Adipocyte (in vitro differentiated cells): ENCODE measurements around the gene F2R.

ENCODE experiments used
- DNase-seq: peaks from one replicate; pipeline ENCODE4 v3.0.0-alpha.2; 2015; ENCODE audit warnings: low read depth
- H3K27me3 ChIP-seq: replicated peaks from 2 replicates; pipeline ENCODE4 v1.7.0; 2013; ENCODE audit warnings: mild to moderate bottlenecking, low read length, moderate library complexity; ENCODE audit not compliant: control insufficient read depth, insufficient read depth
- H3K36me3 ChIP-seq: 2 replicates; pipeline ENCODE4 v1.7.0; 2013; ENCODE audit warnings: low read length, mild to moderate bottlenecking, moderate library complexity; ENCODE audit not compliant: control insufficient read depth, insufficient read depth, severe bottlenecking
- H3K4me1 ChIP-seq: 2 replicates; pipeline ENCODE4 v1.7.0; 2013; ENCODE audit warnings: mild to moderate bottlenecking, low read length, moderate library complexity; ENCODE audit not compliant: control insufficient read depth, insufficient read depth
- H3K4me3 ChIP-seq: 2 replicates; pipeline ENCODE4 v1.7.0; 2013; ENCODE audit warnings: mild to moderate bottlenecking, low read length, moderate library complexity
- H3K9ac ChIP-seq: 2 replicates; pipeline ENCODE4 v1.7.0; 2013; ENCODE audit warnings: mild to moderate bottlenecking, low read length, moderate library complexity
- H3K9me3 ChIP-seq: 2 replicates; pipeline ENCODE4 v1.7.0; 2013; ENCODE audit warnings: mild to moderate bottlenecking, low read length, moderate library complexity; ENCODE audit not compliant: control insufficient read depth

F2R gene

GRCh38 chr5:76705574-76705973 lies 10.4 kb upstream of the F2R start:
- H3K9me3 ChIP-seq: no peaks in the 10 kb centered on the region
- DNase-seq: no peak
- no peak overlapping the region for H3K4me3 ChIP-seq
- H3K36me3 ChIP-seq: no peaks in the 10 kb centered on the region
- peaks cover 33% of the 10 kb centered on the region for H3K4me1 ChIP-seq
- H3K27me3 ChIP-seq: peaks cover 14% of the 10 kb centered on the region
- H3K9ac ChIP-seq: no peak overlapping the region

GRCh38 chr5:76709762-76710161 lies 6.2 kb upstream of the F2R start:
- Histone ChIP-seq H3K4me1 (peaks cover 26% of the 10 kb centered on the region), H3K36me3 (no peaks in the 10 kb centered on the region), H3K4me3 (no peak overlapping the region), H3K9ac (peak overlapping the region; percentile 9), H3K27me3 (peaks cover 14% of the 10 kb centered on the region), H3K9me3 (no peaks in the 10 kb centered on the region)
- DNase-seq: peak; percentile 71

GRCh38 chr5:76710991-76711390 lies 4.9 kb upstream of the F2R start:
- Histone ChIP-seq H3K4me1 (peaks cover 28% of the 10 kb centered on the region), H3K36me3 (no peaks in the 10 kb centered on the region), H3K4me3 (no peak overlapping the region), H3K9ac (no peak overlapping the region), H3K27me3 (peaks cover 14% of the 10 kb centered on the region), H3K9me3 (no peaks in the 10 kb centered on the region)
- DNase-seq: no peak

- H3K4me1 ChIP-seq: peaks cover 15% of the 10 kb centered on the region
- DNase-seq: no peak
- H3K4me3 ChIP-seq: peak overlapping the region; percentile 89
Measured at GRCh38 chr5:76714751-76715485, 1.0 kb upstream of the F2R start.

GRCh38 chr5:76715486-76715735 lies 515 bp upstream of the F2R start:
- Histone ChIP-seq H3K27me3 (no peaks in the 10 kb centered on the region), H3K9ac (peak overlapping the region; percentile 88), H3K9me3 (no peaks in the 10 kb centered on the region), H3K4me1 (peaks cover 10% of the 10 kb centered on the region), H3K36me3 (no peaks in the 10 kb centered on the region), H3K4me3 (peak overlapping the region; percentile 89)
- no peak for DNase-seq

More at GRCh38 chr5:76714751-76715485, 1.0 kb upstream of the F2R start:
- H3K9ac ChIP-seq: peak overlapping the region; percentile 88
- H3K36me3 ChIP-seq: no peaks in the 10 kb centered on the region
- no peaks in the 10 kb centered on the region for H3K9me3 ChIP-seq
- no peaks in the 10 kb centered on the region for H3K27me3 ChIP-seq

GRCh38 chr5:76716456-76717157 lies 681 bp downstream of the F2R start:
- Histone ChIP-seq H3K36me3 (no peaks in the 10 kb centered on the region), H3K9me3 (no peaks in the 10 kb centered on the region), H3K4me1 (peaks cover 5% of the 10 kb centered on the region), H3K4me3 (peak overlapping the region; percentile 89), H3K27me3 (no peaks in the 10 kb centered on the region), H3K9ac (peak overlapping the region; percentile 88)
- DNase-seq: peak; percentile 42

- H3K36me3 ChIP-seq: no peaks in the 10 kb centered on the region
- H3K4me3 ChIP-seq: peak overlapping the region; percentile 89
- peaks cover 5% of the 10 kb centered on the region for H3K4me1 ChIP-seq
- no peaks in the 10 kb centered on the region for H3K9me3 ChIP-seq
- peak overlapping the region; percentile 88 for H3K9ac ChIP-seq
- no peak for DNase-seq
- no peaks in the 10 kb centered on the region for H3K27me3 ChIP-seq
Measured at GRCh38 chr5:76717222-76718083, 1.5 kb downstream of the F2R start.

- Histone ChIP-seq H3K27me3 (no peaks in the 10 kb centered on the region), H3K9ac (no peak overlapping the region), H3K4me3 (peak overlapping the region; percentile 89), H3K4me1 (peaks cover 5% of the 10 kb centered on the region), H3K9me3 (no peaks in the 10 kb centered on the region), H3K36me3 (no peaks in the 10 kb centered on the region)
- no peak for DNase-seq
Measured at GRCh38 chr5:76718381-76718832, 2.5 kb downstream of the F2R start.

GRCh38 chr5:76718880-76719279 lies 3.0 kb downstream of the F2R start:
- no peak for DNase-seq
- Histone ChIP-seq H3K9me3 (no peaks in the 10 kb centered on the region), H3K9ac (no peak overlapping the region), H3K27me3 (no peaks in the 10 kb centered on the region), H3K4me3 (peak overlapping the region; percentile 89), H3K36me3 (no peaks in the 10 kb centered on the region), H3K4me1 (peaks cover 5% of the 10 kb centered on the region)

- H3K4me3 ChIP-seq: no peak overlapping the region
- H3K27me3 ChIP-seq: no peaks in the 10 kb centered on the region
- H3K9ac ChIP-seq: no peak overlapping the region
- H3K36me3 ChIP-seq: no peaks in the 10 kb centered on the region
- H3K9me3 ChIP-seq: no peaks in the 10 kb centered on the region
- DNase-seq: no peak
- H3K4me1 ChIP-seq: peaks cover 11% of the 10 kb centered on the region
Measured at GRCh38 chr5:76720988-76721569, 5.2 kb downstream of the F2R start.

- H3K9ac ChIP-seq: no peak overlapping the region
- H3K4me1 ChIP-seq: peaks cover 8% of the 10 kb centered on the region
- no peak for DNase-seq
- no peaks in the 10 kb centered on the region for H3K27me3 ChIP-seq
- H3K9me3 ChIP-seq: no peaks in the 10 kb centered on the region
- no peak overlapping the region for H3K4me3 ChIP-seq
- H3K36me3 ChIP-seq: no peaks in the 10 kb centered on the region
Measured at GRCh38 chr5:76723266-76723665, 7.3 kb downstream of the F2R start.
